Measurements from ENCODE around the gene PLGRKT. TPM values are rescaled to one million over a fixed set of nuclear protein-coding genes. Genes with fewer than 3 reads are reported as not detected.
A peak's percentile ranks its signal among the peaks of the same experiment; 100 is the strongest.
"Not testable (repeated sequence)": the region's sequence is repeated elsewhere in the genome, so short reads cannot be mapped to it uniquely, and the experiment has no call there.

The PLGRKT gene
- total and polyA plus RNA-seq, 9 donors, result 2.9 to 35.8 (median 13.3) TPM

- no peak for TF ChIP-seq POLR2A (IDR thresholded peaks at IDR 0.05)
- TF ChIP-seq CTCF (IDR thresholded peaks at IDR 0.05), result no peak
- TF ChIP-seq EP300 (IDR thresholded peaks at IDR 0.05), result no peak
- no peak overlapping the region for H3K27ac ChIP-seq
- no peak overlapping the region for H3K4me3 ChIP-seq
- intact Hi-C loops (cut with DNase I), result no loop called here
- WGBS, 3 donors, result 79 to 80% (median 80%) methylated on average over 3 of the region's 3 CpGs
- no peaks in the 10 kb centered on the region for H3K27me3 ChIP-seq
- no peaks in the 10 kb centered on the region for H3K9me3 ChIP-seq
- no peak for DNase-seq
- H3K4me1 ChIP-seq (ENCODE audit: insufficient read depth), result peaks cover 1% of the 10 kb centered on the region
- no peaks in the 10 kb centered on the region for H3K36me3 ChIP-seq
Observed at GRCh38 chr9:5440426-5440825, 2.7 kb upstream of the PLGRKT start.

- Histone ChIP-seq H3K9me3 (no peaks in the 10 kb centered on the region), H3K4me1 (ENCODE audit: insufficient read depth) (peaks cover 1% of the 10 kb centered on the region), H3K27me3 (no peaks in the 10 kb centered on the region), H3K36me3 (no peaks in the 10 kb centered on the region), H3K4me3 (peak overlapping the region; percentile 81), H3K27ac (peak overlapping the region in 1 of 2 donors; percentile 84)
- no peak for TF ChIP-seq EP300 (IDR thresholded peaks at IDR 0.05)
- TF ChIP-seq POLR2A (IDR thresholded peaks at IDR 0.05), result no peak
- no peak for TF ChIP-seq CTCF (IDR thresholded peaks at IDR 0.05)
- 66 to 68% (median 67%) methylated on average over 21 of the region's 21 CpGs for WGBS, 3 donors
- intact Hi-C loops (cut with DNase I), result loop anchor here in 1 of 4 donors (10.0 kb wide), 2 partner anchors 684 to 1316 kb away; partner anchors contain the start of gene KDM4C
- peak in 2 of 5 donors; percentile 21 to 40 for DNase-seq
Observed at GRCh38 chr9:5438301-5439162, 807 bp upstream of the PLGRKT start.

GRCh38 chr9:5436441-5436840 is 1.3 kb downstream of the PLGRKT start:
- H3K36me3 ChIP-seq, result no peaks in the 10 kb centered on the region
- H3K9me3 ChIP-seq, result peaks cover 0 to 3% of the 10 kb centered on the region in 2 donors
- no peak for DNase-seq
- no peak overlapping the region for H3K4me3 ChIP-seq
- WGBS, 3 donors, result 86 to 91% (median 87%) methylated on average over 2 of the region's 2 CpGs
- peaks cover 1% of the 10 kb centered on the region for H3K4me1 ChIP-seq (ENCODE audit: insufficient read depth)
- no peak overlapping the region for H3K27ac ChIP-seq
- intact Hi-C loops (cut with DNase I), result loop anchor here in 1 of 4 donors (10.0 kb wide), 2 partner anchors 682 to 1318 kb away; partner anchors contain the start of gene KDM4C
- TF ChIP-seq POLR2A (IDR thresholded peaks at IDR 0.05), result no peak
- TF ChIP-seq EP300 (IDR thresholded peaks at IDR 0.05), result no peak
- TF ChIP-seq CTCF (IDR thresholded peaks at IDR 0.05), result no peak
- H3K27me3 ChIP-seq, result no peaks in the 10 kb centered on the region

GRCh38 chr9:5435912-5436311 is 1.8 kb downstream of the PLGRKT start:
- Histone ChIP-seq H3K4me3 (no peak overlapping the region), H3K36me3 (no peaks in the 10 kb centered on the region), H3K9me3 (peaks cover 0 to 3% of the 10 kb centered on the region in 2 donors), H3K27me3 (no peaks in the 10 kb centered on the region), H3K27ac (no peak overlapping the region), H3K4me1 (ENCODE audit: insufficient read depth) (peaks cover 1% of the 10 kb centered on the region)
- DNase-seq, result no peak
- 86 to 97% (median 92%) methylated on average over 3 of the region's 3 CpGs for WGBS, 3 donors
- intact Hi-C loops (cut with DNase I), result loop anchor here in 1 of 4 donors (10.0 kb wide), 2 partner anchors 681 to 1319 kb away; partner anchors contain the start of gene KDM4C
- no peak for TF ChIP-seq POLR2A (IDR thresholded peaks at IDR 0.05)
- no peak for TF ChIP-seq EP300 (IDR thresholded peaks at IDR 0.05)
- no peak for TF ChIP-seq CTCF (IDR thresholded peaks at IDR 0.05)

- not testable (repeated sequence) for DNase-seq; H3K27me3 ChIP-seq; H3K9me3 ChIP-seq; H3K36me3 ChIP-seq; H3K27ac ChIP-seq; H3K4me3 ChIP-seq; H3K4me1 ChIP-seq (ENCODE audit: insufficient read depth)
- intact Hi-C loops (cut with DNase I), result loop anchor here in 1 of 4 donors (10.0 kb wide), 2 partner anchors 679 to 1321 kb away; partner anchors contain the start of gene KDM4C
- WGBS, 3 donors, result 94 to 97% (median 95%) methylated on average over 58 to 65 of the region's 65 CpGs
Observed at GRCh38 chr9:5433841-5434810, 3.6 kb downstream of the PLGRKT start.

GRCh38 chr9:5433328-5433727 is 4.4 kb downstream of the PLGRKT start:
- H3K9me3 ChIP-seq; H3K27me3 ChIP-seq; DNase-seq; H3K27ac ChIP-seq; H3K4me3 ChIP-seq; H3K36me3 ChIP-seq; H3K4me1 ChIP-seq (ENCODE audit: insufficient read depth): not testable (repeated sequence)
- intact Hi-C loops (cut with DNase I), result loop anchor here in 1 of 4 donors (10.0 kb wide), 2 partner anchors 679 to 1321 kb away; partner anchors contain the start of gene KDM4C
- WGBS, 3 donors, result 88 to 95% (median 91%) methylated on average over 26 of the region's 26 CpGs
